ENCODE results near the gene SLC10A7.

GRCh38 chr4:146472404-146472803 is 49.3 kb downstream of the SLC10A7 start:
- TF ChIP-seq CTCF (IDR thresholded peaks at IDR 0.05; ENCODE audit: insufficient read depth, low read depth, low read length) (no peak), EZH2 (IDR thresholded peaks at IDR 0.05; ENCODE audit: insufficient read depth, low read length) (no peak)
